Smooth muscle cell (in vitro differentiated cells): ENCODE measurements around the gene PRDM15. TPM values are rescaled to one million over a fixed set of nuclear protein-coding genes. Genes with fewer than 3 reads are reported as not detected.

Experiments
- DNase-seq: peaks from one replicate; lab custom pipeline; 2025; ENCODE audit not compliant: unreplicated experiment; lab: John Stamatoyannopoulos, UW
- H2AFZ ChIP-seq: fragments of 200-600 bp; sonication (generic); 2 replicates; pipeline ENCODE4 v1.6.0; 2016; ENCODE audit warnings: antibody characterized with exemption, low read depth, mild to moderate bottlenecking
- H3F3A ChIP-seq: fragments of 200-600 bp; sonication (generic); 2 replicates; pipeline ENCODE4 v1.6.0; 2017; ENCODE audit warnings: antibody characterized with exemption, low read depth
- H3K27ac ChIP-seq: fragments of 200-600 bp; sonication (generic); 2 replicates; pipeline ENCODE4 v1.5.1; 2016; ENCODE audit warnings: low read depth, mild to moderate bottlenecking
- H3K27me3 ChIP-seq: fragments of 200-600 bp; sonication (generic); 2 replicates; pipeline ENCODE4 v1.6.1; 2016; ENCODE audit warnings: low read depth, mild to moderate bottlenecking
- H3K36me3 ChIP-seq: fragments of 200-600 bp; sonication (generic); 2 replicates; pipeline ENCODE4 v1.5.1; 2016; ENCODE audit warnings: low read depth
- H3K4me1 ChIP-seq: fragments of 200-600 bp; sonication (generic); 2 replicates; pipeline ENCODE4 v1.5.1; 2016; ENCODE audit warnings: low read depth
- H3K4me2 ChIP-seq: fragments of 200-600 bp; sonication (generic); 2 replicates; pipeline ENCODE4 v1.6.0; 2016; ENCODE audit warnings: mild to moderate bottlenecking
- H3K4me3 ChIP-seq: fragments of 200-600 bp; sonication (generic); 2 replicates; pipeline ENCODE4 v1.5.1; 2016; ENCODE audit warnings: mild to moderate bottlenecking
- H3K79me2 ChIP-seq: fragments of 200-600 bp; sonication (generic); 2 replicates; pipeline ENCODE4 v1.6.0; 2016; ENCODE audit warnings: low read depth, mild to moderate bottlenecking
- H3K9ac ChIP-seq: fragments of 200-600 bp; sonication (generic); 2 replicates; pipeline ENCODE4 v1.6.0; 2016; ENCODE audit warnings: low read depth
- H3K9me3 ChIP-seq: fragments of 200-600 bp; sonication (generic); replicated peaks from 2 replicates; pipeline ENCODE4 v1.5.1; 2016; ENCODE audit warnings: low read depth
- H4K20me1 ChIP-seq: fragments of 200-600 bp; sonication (generic); 2 replicates; pipeline ENCODE4 v1.6.0; 2016; ENCODE audit warnings: low read depth
- WGBS: methylation state at CpG from one replicate; pipeline ENCODE4 v1.1.7; 2016; ENCODE audit warnings: low lambda C conversion rate; 5-methylcytosine and 5-hydroxymethylcytosine counted together
- polyA plus RNA-seq: library from polyadenylated mRNA; unstranded; fragments of >200 nt; fragmentation: Nextera tagmentation; extraction: Ambion mirVana; gene quantifications from 2 replicates; pipeline ENCODE4 v1.2.1, GENCODE V29; 2016
- total RNA-seq: library from RNA; depleted of rRNA; stranded (reverse); fragments of >200 nt; gene quantifications from 2 replicates; pipeline ENCODE4 v1.2.3, GENCODE V29; 2014
- TF ChIP-seq, protein P1 (sequence below): fragments of 200-600 bp; sonication (generic); IDR thresholded peaks from 2 replicates; pipeline ENCODE4 v1.5.1; 2017; ENCODE audit warnings: borderline replicate concordance, mild to moderate bottlenecking, antibody characterized with exemption; ENCODE audit not compliant: insufficient read depth, poor library complexity, severe bottlenecking

The PRDM15 gene
- total and polyA plus RNA-seq, 2 experiments from 2014 or later: 2.0 to 6.8 TPM

GRCh38 chr21:41926807-41927171 is 47.6 kb upstream of the PRDM15 start:
- TF ChIP-seq, protein P1, sequence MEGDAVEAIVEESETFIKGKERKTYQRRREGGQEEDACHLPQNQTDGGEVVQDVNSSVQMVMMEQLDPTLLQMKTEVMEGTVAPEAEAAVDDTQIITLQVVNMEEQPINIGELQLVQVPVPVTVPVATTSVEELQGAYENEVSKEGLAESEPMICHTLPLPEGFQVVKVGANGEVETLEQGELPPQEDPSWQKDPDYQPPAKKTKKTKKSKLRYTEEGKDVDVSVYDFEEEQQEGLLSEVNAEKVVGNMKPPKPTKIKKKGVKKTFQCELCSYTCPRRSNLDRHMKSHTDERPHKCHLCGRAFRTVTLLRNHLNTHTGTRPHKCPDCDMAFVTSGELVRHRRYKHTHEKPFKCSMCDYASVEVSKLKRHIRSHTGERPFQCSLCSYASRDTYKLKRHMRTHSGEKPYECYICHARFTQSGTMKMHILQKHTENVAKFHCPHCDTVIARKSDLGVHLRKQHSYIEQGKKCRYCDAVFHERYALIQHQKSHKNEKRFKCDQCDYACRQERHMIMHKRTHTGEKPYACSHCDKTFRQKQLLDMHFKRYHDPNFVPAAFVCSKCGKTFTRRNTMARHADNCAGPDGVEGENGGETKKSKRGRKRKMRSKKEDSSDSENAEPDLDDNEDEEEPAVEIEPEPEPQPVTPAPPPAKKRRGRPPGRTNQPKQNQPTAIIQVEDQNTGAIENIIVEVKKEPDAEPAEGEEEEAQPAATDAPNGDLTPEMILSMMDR: no peak
- Histone ChIP-seq H3K4me3 (peak overlapping the region; percentile 35), H3K27me3 (no peaks in the 10 kb centered on the region), H3K27ac (no peak overlapping the region), H3K79me2 (no peaks in the 10 kb centered on the region), H3F3A (peaks cover 3% of the 10 kb centered on the region), H3K36me3 (no peaks in the 10 kb centered on the region), H3K9ac (no peak overlapping the region), H3K4me1 (peaks cover 11% of the 10 kb centered on the region), H3K9me3 (no peaks in the 10 kb centered on the region), H3K4me2 (peak overlapping the region; percentile 75), H4K20me1 (no peaks in the 10 kb centered on the region), H2AFZ (peak overlapping the region; percentile 16)
- DNase-seq: no peak
- WGBS: 82% methylated on average over 3 of the region's 3 CpGs

- no peak for DNase-seq
- H3F3A ChIP-seq: peaks cover 3% of the 10 kb centered on the region
- H3K4me1 ChIP-seq: peaks cover 10% of the 10 kb centered on the region
- no peaks in the 10 kb centered on the region for H3K9me3 ChIP-seq
- no peaks in the 10 kb centered on the region for H3K79me2 ChIP-seq
- TF ChIP-seq, protein P1: no peak
- no peaks in the 10 kb centered on the region for H3K27me3 ChIP-seq
- H3K9ac ChIP-seq: no peak overlapping the region
- no peaks in the 10 kb centered on the region for H4K20me1 ChIP-seq
- H3K27ac ChIP-seq: no peak overlapping the region
- peak overlapping the region; percentile 75 for H3K4me2 ChIP-seq
- H3K36me3 ChIP-seq: no peaks in the 10 kb centered on the region
- H3K4me3 ChIP-seq: peak overlapping the region; percentile 35
- peak overlapping the region; percentile 16 for H2AFZ ChIP-seq
- 47% methylated on average over 11 of the region's 11 CpGs for WGBS
Measured at GRCh38 chr21:41926117-41926806, 47.1 kb upstream of the PRDM15 start.

- Histone ChIP-seq H4K20me1 (no peaks in the 10 kb centered on the region), H3K4me1 (peaks cover 5% of the 10 kb centered on the region), H2AFZ (no peak overlapping the region), H3K4me2 (no peak overlapping the region), H3K36me3 (no peaks in the 10 kb centered on the region), H3K9ac (no peak overlapping the region), H3K4me3 (peak overlapping the region; percentile 35), H3F3A (peaks cover under 1% of the 10 kb centered on the region), H3K79me2 (no peaks in the 10 kb centered on the region), H3K27ac (no peak overlapping the region), H3K9me3 (no peaks in the 10 kb centered on the region), H3K27me3 (no peaks in the 10 kb centered on the region)
- TF ChIP-seq, protein P1: no peak
- 82% methylated on average over 4 of the region's 4 CpGs for WGBS
- DNase-seq: no peak
Measured at GRCh38 chr21:41925767-41926116, 46.6 kb upstream of the PRDM15 start.

DNA sequence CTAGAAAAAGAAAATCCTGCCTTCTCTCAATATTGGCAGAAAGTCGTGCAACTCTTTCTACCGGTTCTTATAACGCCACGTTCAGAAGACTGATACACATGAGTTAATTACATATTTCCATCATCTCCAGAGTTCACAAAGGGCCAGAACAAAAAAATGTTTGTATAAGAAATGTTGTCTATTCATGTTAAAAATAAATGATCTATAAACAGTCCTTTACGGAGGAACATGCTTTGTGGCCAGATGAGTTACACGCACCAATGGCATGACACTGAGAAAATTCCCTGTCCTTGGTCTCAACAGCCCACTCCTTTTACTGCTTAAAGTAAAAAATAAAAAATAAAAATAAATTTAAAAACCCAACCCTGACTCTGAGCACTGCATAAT is 45.2 kb upstream of the PRDM15 start:
- Histone ChIP-seq H3K9ac (no peak overlapping the region), H3K4me3 (no peak overlapping the region), H3K27me3 (no peaks in the 10 kb centered on the region), H3K4me2 (no peak overlapping the region), H3K4me1 (peaks cover 4% of the 10 kb centered on the region), H3K9me3 (no peaks in the 10 kb centered on the region), H3K36me3 (no peaks in the 10 kb centered on the region), H2AFZ (no peak overlapping the region), H3F3A (no peaks in the 10 kb centered on the region), H4K20me1 (no peaks in the 10 kb centered on the region), H3K79me2 (no peaks in the 10 kb centered on the region), H3K27ac (no peak overlapping the region)
- DNase-seq: no peak
- 80% methylated on average over 6 of the region's 6 CpGs for WGBS
- TF ChIP-seq, protein P1: no peak
